Ishikawa (cell line): ENCODE data around the gene ZHX3.

Experiments used
- CEBPB ChIP-seq: IDR thresholded peaks from 2 replicates; pipeline ENCODE4 v1.6.1; 2012
- CREB1 ChIP-seq: IDR thresholded peaks from 2 replicates; pipeline ENCODE4 v1.6.1; 2012; ENCODE audit warnings: low read depth
- EGR1 ChIP-seq: IDR thresholded peaks from 2 replicates; pipeline ENCODE4 v1.6.1; 2012
- EP300 ChIP-seq: IDR thresholded peaks from 2 replicates; pipeline ENCODE4 v1.6.1; 2012; ENCODE audit warnings: borderline replicate concordance
- FOXM1 ChIP-seq: IDR thresholded peaks from 2 replicates; pipeline ENCODE4 v1.6.1; 2012; ENCODE audit warnings: low read depth, borderline replicate concordance
- NFIC ChIP-seq: IDR thresholded peaks from 2 replicates; pipeline ENCODE4 v1.6.1; 2012
- RAD21 ChIP-seq: IDR thresholded peaks from 2 replicates; pipeline ENCODE4 v1.6.1; 2012; ENCODE audit warnings: low read depth
- TAF1 ChIP-seq: IDR thresholded peaks from 2 replicates; pipeline ENCODE4 v1.6.1; 2012; ENCODE audit warnings: low read depth, mild to moderate bottlenecking
- TEAD4 ChIP-seq: IDR thresholded peaks from 2 replicates; pipeline ENCODE4 v1.6.1; 2012
- ZBTB7A ChIP-seq: IDR thresholded peaks from 2 replicates; pipeline ENCODE4 v1.6.1; 2012; ENCODE audit warnings: low read depth
- TF ChIP-seq, protein P1 (sequence below): IDR thresholded peaks from 2 replicates; pipeline ENCODE4 v1.6.1; 2012; ENCODE audit warnings: low read depth, mild to moderate bottlenecking
- TF ChIP-seq, protein P2 (sequence below): IDR thresholded peaks from 2 replicates; pipeline ENCODE4 v1.6.1; 2012

DNA sequence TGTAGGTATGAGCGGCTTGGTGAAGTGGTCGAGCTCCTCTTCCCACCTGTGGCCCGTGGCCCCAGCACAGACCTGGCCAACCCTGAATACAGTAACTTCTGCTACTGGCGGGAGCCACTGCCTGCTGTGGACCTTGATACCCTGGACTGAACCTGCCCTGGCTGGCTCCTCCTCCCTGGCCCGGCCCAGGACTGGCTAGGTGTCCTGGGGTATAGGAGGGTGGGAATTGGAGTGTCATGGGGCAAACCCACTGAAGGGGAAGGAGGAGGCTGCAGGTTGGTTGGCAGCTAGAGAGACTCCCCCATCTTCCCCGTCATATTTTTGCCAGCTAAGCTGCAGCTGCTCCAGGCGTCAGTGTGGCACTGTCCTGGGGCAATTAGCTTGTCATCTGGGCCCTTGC is 41.2 kb upstream of the ZHX3 start:
- no peak for TF ChIP-seq TEAD4
- TF ChIP-seq CEBPB, result no peak
- no peak for TF ChIP-seq RAD21
- no peak for TF ChIP-seq TAF1
- TF ChIP-seq ZBTB7A, result no peak
- TF ChIP-seq EGR1, result no peak
- no peak for TF ChIP-seq NFIC
- TF ChIP-seq CREB1, result no peak
- no peak for TF ChIP-seq FOXM1
- TF ChIP-seq, protein P1, sequence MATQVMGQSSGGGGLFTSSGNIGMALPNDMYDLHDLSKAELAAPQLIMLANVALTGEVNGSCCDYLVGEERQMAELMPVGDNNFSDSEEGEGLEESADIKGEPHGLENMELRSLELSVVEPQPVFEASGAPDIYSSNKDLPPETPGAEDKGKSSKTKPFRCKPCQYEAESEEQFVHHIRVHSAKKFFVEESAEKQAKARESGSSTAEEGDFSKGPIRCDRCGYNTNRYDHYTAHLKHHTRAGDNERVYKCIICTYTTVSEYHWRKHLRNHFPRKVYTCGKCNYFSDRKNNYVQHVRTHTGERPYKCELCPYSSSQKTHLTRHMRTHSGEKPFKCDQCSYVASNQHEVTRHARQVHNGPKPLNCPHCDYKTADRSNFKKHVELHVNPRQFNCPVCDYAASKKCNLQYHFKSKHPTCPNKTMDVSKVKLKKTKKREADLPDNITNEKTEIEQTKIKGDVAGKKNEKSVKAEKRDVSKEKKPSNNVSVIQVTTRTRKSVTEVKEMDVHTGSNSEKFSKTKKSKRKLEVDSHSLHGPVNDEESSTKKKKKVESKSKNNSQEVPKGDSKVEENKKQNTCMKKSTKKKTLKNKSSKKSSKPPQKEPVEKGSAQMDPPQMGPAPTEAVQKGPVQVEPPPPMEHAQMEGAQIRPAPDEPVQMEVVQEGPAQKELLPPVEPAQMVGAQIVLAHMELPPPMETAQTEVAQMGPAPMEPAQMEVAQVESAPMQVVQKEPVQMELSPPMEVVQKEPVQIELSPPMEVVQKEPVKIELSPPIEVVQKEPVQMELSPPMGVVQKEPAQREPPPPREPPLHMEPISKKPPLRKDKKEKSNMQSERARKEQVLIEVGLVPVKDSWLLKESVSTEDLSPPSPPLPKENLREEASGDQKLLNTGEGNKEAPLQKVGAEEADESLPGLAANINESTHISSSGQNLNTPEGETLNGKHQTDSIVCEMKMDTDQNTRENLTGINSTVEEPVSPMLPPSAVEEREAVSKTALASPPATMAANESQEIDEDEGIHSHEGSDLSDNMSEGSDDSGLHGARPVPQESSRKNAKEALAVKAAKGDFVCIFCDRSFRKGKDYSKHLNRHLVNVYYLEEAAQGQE, result no peak
- no peak for TF ChIP-seq EP300
- TF ChIP-seq, protein P2, sequence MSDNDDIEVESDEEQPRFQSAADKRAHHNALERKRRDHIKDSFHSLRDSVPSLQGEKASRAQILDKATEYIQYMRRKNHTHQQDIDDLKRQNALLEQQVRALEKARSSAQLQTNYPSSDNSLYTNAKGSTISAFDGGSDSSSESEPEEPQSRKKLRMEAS, result no peak
